Body of pancreas (tissue), 4 donors: Measurements from ENCODE around the gene DCDC2B. TPM values are rescaled to one million over a fixed set of nuclear protein-coding genes. Genes with fewer than 3 reads are reported as not detected.

Source experiments
- ATAC-seq: fragments of 150-250 bp; one replicate; pipeline ENCODE4 v1.9.1; 2016
- DNase-seq, 4 donors: peaks; one replicate each; pipeline ENCODE4 v3.0.0-alpha.2; 2019
- H3K27ac ChIP-seq, 4 donors: fragments of 200-600 bp; sonication (generic); 1 replicate in 3 of 4; 2 replicates in 1 of 4; pipeline versions ENCODE4 v1.5.1 to v1.6.1; 2016 to 2019; ENCODE audit warnings: mild to moderate bottlenecking in 1 of 4, mixed read lengths in 1 of 4, moderate library complexity in 1 of 4
- H3K27me3 ChIP-seq, 2 donors: fragments of 200-600 bp; sonication (generic); one replicate each; pipeline ENCODE4 v1.6.0; 2016; ENCODE audit warnings: mild to moderate bottlenecking in 1 of 2
- H3K36me3 ChIP-seq, 2 donors: fragments of 200-600 bp; sonication (generic); replicated peaks in 1 of 2; 2 replicates each; pipeline ENCODE4 v1.5.1; 2016; ENCODE audit warnings: low read depth in 2 of 2; ENCODE audit not compliant: insufficient read depth in 1 of 2
- H3K4me1 ChIP-seq: fragments of 200-600 bp; sonication (generic); one replicate; pipeline ENCODE4 v1.6.0; 2016
- H3K4me3 ChIP-seq, 2 donors: fragments of 200-600 bp; sonication (generic); 1 replicate in 1 of 2; 2 replicates in 1 of 2; pipeline ENCODE4 v1.5.1; 2016 to 2019
- H3K9me3 ChIP-seq, 3 donors: fragments of 200-600 bp; sonication (generic); 1 replicate in 2 of 3; 2 replicates in 1 of 3; pipeline ENCODE4 v1.5.1; 2016
- POLR2A ChIP-seq, 3 donors: fragments of 450-650 bp; IDR thresholded peaks; one replicate each; pipeline ENCODE4 v1.6.1; 2016; ENCODE audit warnings: antibody characterized with exemption in 3 of 3, mild to moderate bottlenecking in 2 of 3
- WGBS, 2 donors: methylation state at CpG; one replicate each; pipeline ENCODE4 v1.1.5; 2017; 5-methylcytosine and 5-hydroxymethylcytosine counted together
- intact Hi-C: fragments of 100-400 bp; cut with DNase I; formaldehyde crosslinking; loops from one replicate; pipeline ENCODE4 v1.15.1; 2023
- total RNA-seq, 2 donors: library from RNA; depleted of rRNA; stranded (reverse); fragments of >200 nt; gene quantifications; one replicate each; pipeline ENCODE4 v1.1.0, GENCODE V29; 2016
- TF ChIP-seq, protein P1 (sequence below), 7 experiments: fragments of 450-650 bp in 4 of 7; fragments of 200-600 bp in 3 of 7; sonication (generic) in 3 of 7; IDR thresholded peaks; one replicate each; pipeline ENCODE4 v1.5.1; 2016 to 2019; ENCODE audit warnings: antibody characterized with exemption in 7 of 7

Gene DCDC2B
- total RNA-seq, 2 donors from 2014 or later = not detected

DNA sequence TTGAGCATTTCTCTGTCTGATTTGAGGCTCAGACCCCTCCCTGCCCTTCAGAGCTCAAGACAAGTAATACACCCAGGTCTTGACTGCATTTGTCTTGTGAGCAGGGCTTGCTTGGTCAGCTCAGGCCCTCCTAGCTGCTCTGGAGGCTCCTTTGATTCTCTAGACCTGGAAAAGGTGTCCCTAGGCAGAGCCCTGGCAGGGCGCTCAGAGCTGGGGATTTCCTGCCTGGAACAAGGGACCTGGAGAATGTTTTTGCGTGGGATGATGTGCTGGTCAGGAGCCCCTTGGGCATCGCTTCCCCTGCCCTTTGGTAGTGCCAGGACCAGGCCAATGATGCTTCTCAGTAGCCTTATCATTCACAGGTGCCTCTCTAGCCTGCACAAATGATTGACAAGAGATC is 13.4 kb upstream of the DCDC2B start:
- ATAC-seq = no peak
- intact Hi-C loops = no loop called here
- Histone ChIP-seq H3K27me3 (no peaks in the 10 kb centered on the region), H3K4me1 (peaks cover 15% of the 10 kb centered on the region), H3K36me3 (peaks cover 40 to 41% of the 10 kb centered on the region in 2 donors), H3K4me3 (no peak overlapping the region), H3K27ac (no peak overlapping the region), H3K9me3 (no peaks in the 10 kb centered on the region)
- TF ChIP-seq, protein P1, sequence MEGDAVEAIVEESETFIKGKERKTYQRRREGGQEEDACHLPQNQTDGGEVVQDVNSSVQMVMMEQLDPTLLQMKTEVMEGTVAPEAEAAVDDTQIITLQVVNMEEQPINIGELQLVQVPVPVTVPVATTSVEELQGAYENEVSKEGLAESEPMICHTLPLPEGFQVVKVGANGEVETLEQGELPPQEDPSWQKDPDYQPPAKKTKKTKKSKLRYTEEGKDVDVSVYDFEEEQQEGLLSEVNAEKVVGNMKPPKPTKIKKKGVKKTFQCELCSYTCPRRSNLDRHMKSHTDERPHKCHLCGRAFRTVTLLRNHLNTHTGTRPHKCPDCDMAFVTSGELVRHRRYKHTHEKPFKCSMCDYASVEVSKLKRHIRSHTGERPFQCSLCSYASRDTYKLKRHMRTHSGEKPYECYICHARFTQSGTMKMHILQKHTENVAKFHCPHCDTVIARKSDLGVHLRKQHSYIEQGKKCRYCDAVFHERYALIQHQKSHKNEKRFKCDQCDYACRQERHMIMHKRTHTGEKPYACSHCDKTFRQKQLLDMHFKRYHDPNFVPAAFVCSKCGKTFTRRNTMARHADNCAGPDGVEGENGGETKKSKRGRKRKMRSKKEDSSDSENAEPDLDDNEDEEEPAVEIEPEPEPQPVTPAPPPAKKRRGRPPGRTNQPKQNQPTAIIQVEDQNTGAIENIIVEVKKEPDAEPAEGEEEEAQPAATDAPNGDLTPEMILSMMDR (IDR thresholded peaks at IDR 0.05) = no peak
- TF ChIP-seq POLR2A (IDR thresholded peaks at IDR 0.05) = no peak
- WGBS, 2 donors = 83 to 91% methylated on average over 3 of the region's 3 CpGs
- DNase-seq = no peak

DNA sequence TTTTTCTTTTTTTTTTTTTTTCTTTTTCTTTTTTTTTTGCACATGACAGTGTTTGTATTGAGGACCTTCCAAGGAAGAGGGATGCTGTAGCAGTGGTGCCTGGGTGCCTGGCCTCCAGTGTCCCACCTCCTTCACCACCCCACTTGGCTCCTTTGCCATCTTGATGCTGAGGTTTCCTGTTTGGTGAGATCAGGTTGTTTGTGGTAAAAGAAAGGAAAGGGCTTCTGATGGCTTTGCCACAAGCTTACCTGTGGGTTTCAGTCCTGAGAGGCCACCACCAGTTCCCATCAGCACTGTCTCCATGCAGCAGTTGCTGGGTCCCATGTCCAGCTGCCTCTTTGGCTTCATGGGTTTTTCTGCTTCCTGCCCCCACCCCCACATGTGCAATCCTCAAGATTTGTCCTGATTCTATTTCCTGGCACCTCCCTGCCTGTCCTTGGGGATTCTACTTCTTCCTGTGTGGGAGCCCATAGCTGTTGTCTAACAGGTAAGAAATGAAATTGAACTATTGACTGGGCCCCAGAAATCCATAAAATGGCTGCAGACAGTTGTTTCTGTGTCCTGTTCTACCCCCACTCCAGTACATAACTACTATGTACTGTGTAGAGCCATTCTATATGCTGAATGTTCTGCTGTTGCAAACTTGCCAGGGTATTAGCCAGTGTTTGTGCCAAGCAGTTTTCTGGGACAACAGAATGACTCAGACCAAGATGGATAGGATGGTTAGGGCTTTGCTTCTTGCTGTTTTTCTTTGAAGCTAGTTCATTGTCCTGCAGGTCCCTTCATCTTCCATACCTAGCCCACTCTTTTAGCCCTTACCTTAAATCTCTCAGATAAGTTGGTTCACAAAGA is 12.7 kb upstream of the DCDC2B start:
- Histone ChIP-seq H3K36me3 (peaks cover 36 to 37% of the 10 kb centered on the region in 2 donors), H3K27ac (no peak overlapping the region), H3K27me3 (no peaks in the 10 kb centered on the region), H3K4me1 (peaks cover 22% of the 10 kb centered on the region), H3K9me3 (no peaks in the 10 kb centered on the region), H3K4me3 (no peak overlapping the region)
- intact Hi-C loops = no loop called here
- ATAC-seq = no peak
- DNase-seq = no peak
- TF ChIP-seq, protein P1 (IDR thresholded peaks at IDR 0.05) = no peak
- TF ChIP-seq POLR2A (IDR thresholded peaks at IDR 0.05) = no peak

DNA sequence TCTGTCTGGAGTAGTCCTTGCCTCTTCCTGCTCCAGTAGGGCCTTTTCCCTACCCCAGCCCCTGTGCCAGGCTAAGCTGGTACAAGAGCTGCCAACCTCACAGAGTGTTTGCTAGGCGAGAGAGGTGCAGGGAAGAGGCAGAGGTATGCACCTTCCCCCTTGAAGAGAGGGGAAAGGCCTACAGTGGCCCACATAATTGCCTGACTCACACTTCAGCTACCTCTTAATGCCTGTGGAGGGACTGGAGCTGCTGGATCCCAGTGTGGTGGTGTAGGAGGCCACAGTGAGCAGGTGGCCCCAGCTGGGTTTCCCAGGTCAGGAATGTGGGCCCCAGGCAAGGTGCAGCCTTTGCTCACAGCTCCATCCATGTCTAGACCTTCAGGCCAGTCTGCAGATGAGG is 11.8 kb upstream of the DCDC2B start:
- peaks cover 30% of the 10 kb centered on the region for H3K4me1 ChIP-seq
- H3K9me3 ChIP-seq = no peaks in the 10 kb centered on the region
- WGBS, 2 donors = 81 to 100% methylated on average over 1 of the region's 1 CpG
- intact Hi-C loops = no loop called here
- ATAC-seq (no peak), DNase-seq (no peak)
- H3K27me3 ChIP-seq = no peaks in the 10 kb centered on the region
- no peak overlapping the region for H3K4me3 ChIP-seq
- peaks cover 27 to 28% of the 10 kb centered on the region in 2 donors for H3K36me3 ChIP-seq
- no peak for TF ChIP-seq POLR2A (IDR thresholded peaks at IDR 0.05)
- TF ChIP-seq, protein P1 (IDR thresholded peaks at IDR 0.05) = no peak
- no peak overlapping the region for H3K27ac ChIP-seq

DNA sequence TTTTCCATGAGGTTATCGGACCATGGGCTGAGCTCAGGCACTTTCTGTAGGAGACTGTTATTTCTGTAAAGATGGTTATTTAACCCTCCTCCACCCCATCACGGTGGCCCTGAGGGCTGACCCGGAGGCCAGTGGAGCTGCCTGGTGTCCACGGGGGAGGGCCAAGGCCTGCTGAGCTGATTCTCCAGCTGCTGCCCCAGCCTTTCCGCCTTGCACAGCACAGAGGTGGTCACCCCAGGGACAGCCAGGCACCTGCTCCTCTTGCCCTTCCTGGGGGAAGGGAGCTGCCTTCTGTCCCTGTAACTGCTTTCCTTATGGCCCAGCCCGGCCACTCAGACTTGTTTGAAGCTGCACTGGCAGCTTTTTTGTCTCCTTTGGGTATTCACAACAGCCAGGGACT is 11.1 kb upstream of the DCDC2B start:
- ATAC-seq (no peak), DNase-seq (no peak)
- Histone ChIP-seq H3K4me3 (no peak overlapping the region), H3K36me3 (peaks cover 20 to 22% of the 10 kb centered on the region in 2 donors), H3K27ac (no peak overlapping the region), H3K27me3 (no peaks in the 10 kb centered on the region), H3K9me3 (no peaks in the 10 kb centered on the region), H3K4me1 (peaks cover 31% of the 10 kb centered on the region)
- WGBS, 2 donors = 39 to 53% methylated on average over 6 of the region's 6 CpGs
- TF ChIP-seq POLR2A (IDR thresholded peaks at IDR 0.05) = no peak
- TF ChIP-seq, protein P1 (IDR thresholded peaks at IDR 0.05) = no peak
- intact Hi-C loops = no loop called here
